HFF-Myc (cell line): Measurements from ENCODE around the gene TENT5C.

Experiments used
- DNase-seq: peaks from one replicate; pipeline ENCODE4 v3.0.0-alpha.2; 2011; ENCODE audit warnings: low read depth; ENCODE audit errors: extremely low read depth
- H3K4me3 ChIP-seq: replicated peaks from 2 replicates; pipeline ENCODE4 v1.5.1; 2011; ENCODE audit warnings: low read depth, mild to moderate bottlenecking, control low read depth, low read length
- TF ChIP-seq, protein P1 (sequence below): IDR thresholded peaks from 2 replicates; pipeline ENCODE4 v1.5.1; 2012; ENCODE audit warnings: mild to moderate bottlenecking, low read depth, low read length, control low read depth; ENCODE audit errors: missing control alignments

The TENT5C gene

DNA sequence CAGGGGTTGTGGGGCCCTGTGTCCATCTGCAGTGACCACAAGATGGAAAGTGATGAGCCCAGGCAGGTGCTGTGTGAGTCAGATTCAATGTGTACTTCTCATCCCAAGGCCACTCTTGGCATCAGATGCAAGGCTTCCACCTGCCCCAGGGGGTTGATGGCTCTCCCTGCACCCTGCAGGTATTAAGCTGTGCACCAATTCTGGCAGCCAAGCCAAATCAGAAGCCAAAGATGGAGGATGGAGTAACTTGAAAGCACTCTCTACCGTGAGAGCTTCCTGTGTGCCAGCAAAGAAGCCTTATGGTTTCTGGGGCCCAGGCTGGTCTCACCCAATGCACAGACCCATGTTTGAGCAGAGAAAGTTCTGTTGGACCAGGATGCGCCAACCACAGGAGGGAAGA, 44.3 kb upstream of the TENT5C start:
- no peak overlapping the region for H3K4me3 ChIP-seq
- TF ChIP-seq, protein P1, sequence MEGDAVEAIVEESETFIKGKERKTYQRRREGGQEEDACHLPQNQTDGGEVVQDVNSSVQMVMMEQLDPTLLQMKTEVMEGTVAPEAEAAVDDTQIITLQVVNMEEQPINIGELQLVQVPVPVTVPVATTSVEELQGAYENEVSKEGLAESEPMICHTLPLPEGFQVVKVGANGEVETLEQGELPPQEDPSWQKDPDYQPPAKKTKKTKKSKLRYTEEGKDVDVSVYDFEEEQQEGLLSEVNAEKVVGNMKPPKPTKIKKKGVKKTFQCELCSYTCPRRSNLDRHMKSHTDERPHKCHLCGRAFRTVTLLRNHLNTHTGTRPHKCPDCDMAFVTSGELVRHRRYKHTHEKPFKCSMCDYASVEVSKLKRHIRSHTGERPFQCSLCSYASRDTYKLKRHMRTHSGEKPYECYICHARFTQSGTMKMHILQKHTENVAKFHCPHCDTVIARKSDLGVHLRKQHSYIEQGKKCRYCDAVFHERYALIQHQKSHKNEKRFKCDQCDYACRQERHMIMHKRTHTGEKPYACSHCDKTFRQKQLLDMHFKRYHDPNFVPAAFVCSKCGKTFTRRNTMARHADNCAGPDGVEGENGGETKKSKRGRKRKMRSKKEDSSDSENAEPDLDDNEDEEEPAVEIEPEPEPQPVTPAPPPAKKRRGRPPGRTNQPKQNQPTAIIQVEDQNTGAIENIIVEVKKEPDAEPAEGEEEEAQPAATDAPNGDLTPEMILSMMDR: no peak
- DNase-seq: no peak

DNA sequence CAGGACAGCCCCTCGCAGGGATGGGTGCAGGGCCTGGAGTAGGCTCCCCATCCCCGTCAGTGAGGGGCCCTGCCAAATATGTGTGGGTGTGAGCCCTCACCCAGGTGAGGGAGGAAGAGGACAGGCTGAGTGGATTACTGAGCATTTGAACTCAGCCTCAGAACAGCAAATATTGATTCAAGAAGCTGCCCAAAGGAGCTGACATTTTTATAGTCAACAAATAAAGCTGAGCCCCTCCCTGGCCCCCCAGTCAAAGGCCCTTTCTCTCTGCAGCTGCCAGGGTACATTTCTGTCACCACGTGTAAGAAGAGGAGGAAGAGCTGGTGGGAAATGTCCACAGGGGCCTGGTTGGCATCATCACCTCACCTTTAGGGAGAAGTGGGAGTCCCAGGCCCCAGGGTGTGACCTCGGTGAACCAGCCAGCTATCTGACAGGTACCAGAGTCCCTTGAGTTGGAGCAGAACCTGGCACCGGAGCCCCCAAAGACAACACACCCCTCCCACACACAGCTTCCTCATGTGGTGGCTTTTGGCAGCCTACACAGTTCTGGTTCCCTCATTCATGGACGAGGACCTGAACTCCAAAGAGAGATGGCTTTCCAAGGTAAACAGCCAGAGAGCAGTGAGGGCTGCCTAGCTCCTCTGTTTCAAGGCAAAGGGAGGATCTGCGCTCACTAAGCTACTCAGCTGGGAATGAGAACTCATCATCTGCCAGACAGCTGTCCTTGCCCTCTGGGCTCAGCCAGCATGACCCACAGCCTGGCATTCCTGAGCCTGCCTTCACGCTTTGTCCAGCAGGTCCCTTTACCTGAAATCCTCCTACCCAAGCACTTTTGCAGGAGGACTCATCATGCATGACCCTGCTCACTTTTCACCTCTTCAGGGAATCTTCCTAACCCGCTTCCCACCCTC, 43.0 kb upstream of the TENT5C start:
- DNase-seq: no peak
- no peak overlapping the region for H3K4me3 ChIP-seq
- TF ChIP-seq, protein P1: no peak

DNA sequence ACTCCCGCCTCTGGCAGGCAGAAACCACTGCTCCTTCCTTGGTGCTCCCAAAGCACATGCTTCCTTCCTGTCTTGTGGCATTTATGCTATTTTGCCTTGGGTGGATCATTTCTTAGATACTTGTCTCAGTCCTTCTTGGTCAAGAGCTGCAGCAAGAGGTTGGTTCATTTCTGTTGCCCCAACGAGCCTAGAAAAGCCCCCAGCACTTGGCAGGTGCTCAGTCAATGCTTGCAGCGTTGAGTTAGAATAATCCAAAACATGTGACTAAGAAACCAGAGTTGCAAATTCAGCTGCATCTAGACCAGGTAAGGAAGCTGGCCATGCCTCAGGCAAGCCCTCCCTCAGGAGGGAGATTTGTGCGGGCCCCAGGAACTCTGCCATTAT, 42.4 kb upstream of the TENT5C start:
- TF ChIP-seq, protein P1: no peak
- no peak overlapping the region for H3K4me3 ChIP-seq
- DNase-seq: no peak

DNA sequence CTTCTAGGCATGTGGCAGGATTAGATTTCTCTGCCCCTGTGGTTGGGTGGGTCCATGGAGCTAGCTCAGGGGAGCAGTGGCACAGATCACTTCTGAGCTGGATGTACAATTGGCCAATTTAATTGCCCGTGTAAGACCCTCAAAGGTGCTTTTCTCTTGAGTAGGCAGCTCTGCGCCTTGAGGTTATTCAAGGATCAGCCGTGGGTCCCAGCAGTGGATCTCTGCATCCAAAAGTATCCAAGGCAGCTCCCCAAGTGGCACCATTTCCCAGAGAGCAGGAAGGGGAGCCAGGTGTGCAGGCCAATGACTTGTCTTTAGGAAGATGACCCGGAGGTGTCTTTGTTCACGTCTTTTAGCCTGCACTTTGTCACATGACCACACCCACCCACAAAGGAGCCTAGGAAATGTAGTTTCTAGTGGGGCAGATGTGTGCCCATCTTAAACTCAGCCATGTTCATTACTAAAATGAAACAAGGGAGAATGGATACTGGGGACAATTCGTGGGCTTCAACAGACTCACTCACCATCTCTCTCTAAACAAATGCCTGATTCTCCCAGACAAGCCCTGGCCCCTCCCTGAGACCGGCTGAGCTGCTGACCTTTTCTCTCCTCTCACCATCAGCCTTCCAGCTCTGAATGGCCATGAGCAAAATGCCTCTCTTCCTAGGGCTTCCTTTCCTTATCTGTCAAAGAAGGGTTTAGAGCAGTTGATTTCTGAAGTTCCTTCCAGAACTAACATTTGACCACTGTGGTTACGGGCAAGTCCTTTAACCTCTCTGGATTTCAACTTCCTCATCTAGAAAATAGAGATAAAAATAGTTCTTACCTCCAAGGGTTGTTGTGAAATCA, 41.4 kb upstream of the TENT5C start:
- no peak overlapping the region for H3K4me3 ChIP-seq
- no peak for DNase-seq
- TF ChIP-seq, protein P1: no peak

DNA sequence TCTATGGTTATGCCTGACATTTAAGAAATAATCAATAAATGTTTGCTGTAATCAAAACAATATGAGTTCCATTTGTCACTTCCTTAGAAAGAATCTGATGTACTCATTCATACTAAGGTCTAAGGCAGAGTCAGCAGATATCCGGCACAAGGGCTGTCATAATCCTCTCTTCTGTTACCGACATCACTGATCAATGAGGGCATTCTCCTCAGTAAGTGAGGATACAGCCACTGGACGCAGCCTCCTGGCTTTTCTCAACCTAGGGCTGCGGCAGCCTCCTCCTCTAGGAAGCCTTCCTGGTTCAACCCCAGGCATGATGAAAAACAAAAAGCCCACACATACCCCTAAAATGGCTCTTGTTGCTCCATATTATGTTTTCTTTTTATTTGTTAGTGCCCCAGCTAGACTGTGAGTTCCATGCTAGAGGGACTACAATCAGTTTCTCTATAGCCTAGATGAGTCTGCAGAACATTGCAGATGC, 40.7 kb upstream of the TENT5C start:
- TF ChIP-seq, protein P1: no peak
- DNase-seq: no peak
- no peak overlapping the region for H3K4me3 ChIP-seq

- no peak for DNase-seq
- TF ChIP-seq, protein P1: no peak
- no peak overlapping the region for H3K4me3 ChIP-seq
Measured at GRCh38 chr1:117565745-117566455, 39.9 kb upstream of the TENT5C start.
